Upper lobe of left lung (tissue), 4 donors: ENCODE measurements around the gene TLE4.

Experiments used
- CTCF ChIP-seq, 6 experiments: fragments of 450-650 bp in 4 of 6; fragments of 200-600 bp in 2 of 6; sonication (generic) in 2 of 6; IDR thresholded peaks; one replicate each; pipeline ENCODE4 v1.5.1; 2016 to 2019; ENCODE audit warnings: antibody characterized with exemption in 6 of 6
- POLR2A ChIP-seq, 4 donors: fragments of 450-650 bp; IDR thresholded peaks; one replicate each; pipeline ENCODE4 v1.5.1; 2016 to 2017; ENCODE audit warnings: antibody characterized with exemption in 4 of 4, mild to moderate bottlenecking in 2 of 4
- POLR2AphosphoS5 ChIP-seq, 2 donors: sonication (generic); formaldehyde crosslinking; IDR thresholded peaks; one replicate each; pipeline ENCODE4 v1.5.1; 2017; ENCODE audit warnings: antibody characterized with exemption in 2 of 2

- no peak for TF ChIP-seq POLR2AphosphoS5 (IDR thresholded peaks at IDR 0.05)
- no peak for TF ChIP-seq CTCF (IDR thresholded peaks at IDR 0.05)
- no peak for TF ChIP-seq POLR2A (IDR thresholded peaks at IDR 0.05)
Observed at GRCh38 chr9:79613145-79613544, 41.4 kb downstream of the TLE4 start.
